Right lobe of liver (tissue), 6 donors: ENCODE results near the gene KDM4D. TPM values are rescaled to one million over a fixed set of nuclear protein-coding genes. Genes with fewer than 3 reads are reported as not detected.

ENCODE experiments used
- ATAC-seq, 4 donors: fragments of 200-7000 bp; cut with Tn5 transposase; one replicate each; pipeline ENCODE4 v1.9.1; 2020; ENCODE audit warnings: mild to moderate bottlenecking in 4 of 4, moderate library complexity in 4 of 4
- DNase-seq, 3 donors: peaks; one replicate each; pipeline ENCODE4 v3.0.0-alpha.2; 2020
- H3K27ac ChIP-seq, 3 donors: fragments of 200-600 bp; one replicate each; pipeline ENCODE4 v1.8.0; 2022
- H3K27me3 ChIP-seq, 2 donors: fragments of 200-600 bp; one replicate each; pipeline ENCODE4 v1.8.0; 2022
- H3K36me3 ChIP-seq, 4 donors: fragments of 200-600 bp; sonication (generic) in 1 of 4; one replicate each; pipeline versions ENCODE4 v1.5.1 to v1.8.0; 2017 to 2022; ENCODE audit warnings: control low read depth in 1 of 4
- H3K4me1 ChIP-seq, 4 donors: fragments of 200-600 bp; sonication (generic) in 1 of 4; one replicate each; pipeline versions ENCODE4 v1.5.1 to v1.8.0; 2017 to 2022; ENCODE audit warnings: control low read depth in 1 of 4
- H3K4me3 ChIP-seq, 3 donors: fragments of 200-600 bp; one replicate each; pipeline ENCODE4 v1.8.0; 2022
- H3K9me3 ChIP-seq, 4 donors: fragments of 200-600 bp; sonication (generic) in 1 of 4; one replicate each; pipeline versions ENCODE4 v1.5.1 to v1.8.0; 2017 to 2022; ENCODE audit warnings: control low read depth in 1 of 4
- CTCF ChIP-seq, 4 donors: fragments of 200-600 bp in 3 of 4; fragments of 450-650 bp in 1 of 4; IDR thresholded peaks; one replicate each; pipeline versions ENCODE4 v1.5.1 to v1.8.0; 2016 to 2022; ENCODE audit warnings: antibody characterized with exemption in 4 of 4, mild to moderate bottlenecking in 2 of 4
- POLR2A ChIP-seq: fragments of 450-650 bp; IDR thresholded peaks from one replicate; pipeline ENCODE4 v1.6.1; 2017; ENCODE audit warnings: antibody characterized with exemption, mild to moderate bottlenecking
- WGBS: methylation state at CpG from one replicate; pipeline ENCODE4 v1.1.6; 2018; ENCODE audit warnings: low coverage, low lambda C conversion rate; ENCODE audit not compliant: insufficient coverage; ENCODE audit errors: missing lambda C conversion rate; 5-methylcytosine and 5-hydroxymethylcytosine counted together
- intact Hi-C, 2 donors: fragments of 100-400 bp; cut with DNase I; formaldehyde crosslinking; loops; one replicate each; pipeline versions ENCODE4 v1.11.2 to v1.14.1; 2022
- total RNA-seq, 6 experiments: library from RNA; depleted of rRNA in 2 of 6; stranded (reverse); fragments of >200 nt in 2 of 6; fragmentation: NEBNext Ultra II Directional in 3 of 6; extraction: Animal tissue kit (Norgen Biotek cat#: 25700) in 3 of 6; gene quantifications; one replicate each; pipeline versions ENCODE4 v1.1.0 to v1.2.4, GENCODE V29; 2016 to 2023
- donor health status: DM: no; HTN: yes; CAD: no.
- donor health status: DM: no; HTN: no; CAD: no.
- donor health status: DM: no; HTN: no; CAD: no.
- donor health status: DM: no; HTN: yes; CAD: no.
- donor health status: DM: no; HTN: yes; CAD: no.

KDM4D gene
- total RNA-seq, 6 experiments from 2014 or later = 0.07 to 0.80 (median 0.18) TPM

DNA sequence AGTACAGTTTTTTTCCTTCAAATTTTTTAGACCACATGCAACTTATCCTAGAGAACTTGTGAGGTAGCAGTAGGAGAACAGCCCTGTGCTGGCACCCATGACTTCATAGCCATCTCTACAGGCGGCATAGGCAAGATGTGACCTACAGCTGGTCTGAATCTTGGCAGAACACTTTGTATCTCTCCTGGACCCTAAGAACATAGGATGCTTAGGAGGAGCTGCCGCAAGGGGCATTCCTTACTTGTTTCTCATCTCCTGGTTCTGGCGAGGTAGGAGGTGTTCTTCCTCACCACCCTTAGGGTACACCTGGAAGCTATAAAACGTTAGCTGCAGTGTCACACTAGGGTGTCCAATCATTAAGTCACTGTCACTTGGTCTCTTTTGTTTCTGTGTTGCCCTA lies 16.5 kb upstream of the KDM4D start:
- Histone ChIP-seq H3K27me3 (no peaks in the 10 kb centered on the region), H3K4me1 (no peaks in the 10 kb centered on the region), H3K27ac (no peak overlapping the region), H3K36me3 (peaks cover 0 to 15% (median 3%) of the 10 kb centered on the region in 4 donors), H3K9me3 (no peaks in the 10 kb centered on the region), H3K4me3 (no peak overlapping the region)
- no peak for ATAC-seq
- intact Hi-C loops = no loop called here
- WGBS = 38% methylated on average over 3 of the region's 4 CpGs
- DNase-seq = no peak
- no peak for TF ChIP-seq POLR2A
- no peak for TF ChIP-seq CTCF (IDR thresholded peaks at IDR 0.05)

DNA sequence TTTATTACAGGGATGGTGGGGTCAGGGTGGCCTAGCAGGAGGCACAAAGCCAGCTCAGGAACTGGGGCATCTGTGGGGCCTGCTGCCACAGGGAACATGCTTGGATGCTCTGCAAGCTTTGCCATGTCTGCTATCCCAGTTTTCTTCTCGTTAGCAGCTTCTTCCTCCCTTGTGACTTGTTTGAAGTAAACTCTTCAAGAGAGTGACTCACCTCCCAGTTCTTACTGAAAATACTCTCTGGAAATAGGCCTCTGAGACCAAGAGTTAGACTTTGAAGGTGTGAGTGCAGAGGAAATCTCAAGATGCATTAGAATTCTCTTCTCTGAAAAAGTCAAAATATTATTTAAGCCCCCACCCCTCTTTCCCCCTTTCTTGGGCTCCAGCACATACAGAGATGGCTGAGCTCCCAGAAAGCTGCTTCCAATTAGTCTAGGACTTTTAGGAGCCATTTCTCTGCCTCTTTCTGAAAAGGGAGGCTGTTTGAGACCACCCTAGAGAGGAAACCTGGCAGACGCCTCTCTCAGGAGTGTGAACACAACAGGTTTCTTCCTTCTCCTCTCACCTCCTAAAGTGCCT lies 15.3 kb upstream of the KDM4D start:
- TF ChIP-seq POLR2A = no peak
- no peak for TF ChIP-seq CTCF (IDR thresholded peaks at IDR 0.05)

DNA sequence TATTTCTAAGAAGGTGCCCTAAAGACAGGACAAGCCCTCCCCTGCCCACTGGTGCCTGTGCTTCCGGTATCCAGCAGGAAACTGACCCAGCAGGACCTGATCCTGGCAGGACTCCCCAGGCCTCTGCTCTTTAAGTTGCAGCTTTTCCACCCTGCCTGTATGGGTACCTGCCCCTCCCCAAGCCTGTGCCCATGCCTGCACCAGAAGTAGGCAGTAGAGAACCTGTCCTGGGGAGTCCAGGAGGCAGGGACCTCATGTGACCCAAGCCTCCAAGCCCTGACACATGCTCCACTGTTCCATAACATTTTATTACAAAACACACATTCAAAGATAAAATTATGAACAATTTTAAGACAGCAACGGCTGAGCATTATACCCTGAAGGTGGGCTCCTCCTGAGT lies 14.3 kb upstream of the KDM4D start:
- no peaks in the 10 kb centered on the region for H3K4me1 ChIP-seq
- H3K9me3 ChIP-seq = no peaks in the 10 kb centered on the region
- H3K36me3 ChIP-seq = peaks cover 0 to 37% (median 15%) of the 10 kb centered on the region in 4 donors
- no peak overlapping the region for H3K4me3 ChIP-seq
- ATAC-seq (peak in 2 of 4 donors; percentile 13 to 35), DNase-seq (no peak)
- no peak overlapping the region for H3K27ac ChIP-seq
- no peak for TF ChIP-seq POLR2A
- no peak for TF ChIP-seq CTCF (IDR thresholded peaks at IDR 0.05)
- WGBS = 81% methylated on average over 2 of the region's 2 CpGs
- intact Hi-C loops = no loop called here
- H3K27me3 ChIP-seq = no peaks in the 10 kb centered on the region

More for the DNA sequence above, 15.3 kb upstream of the KDM4D start:
- H3K4me1 ChIP-seq = no peaks in the 10 kb centered on the region
- H3K36me3 ChIP-seq = peaks cover 0 to 28% (median 12%) of the 10 kb centered on the region in 4 donors
- no peaks in the 10 kb centered on the region for H3K27me3 ChIP-seq
- no peak overlapping the region for H3K4me3 ChIP-seq
- H3K27ac ChIP-seq = no peak overlapping the region
- ATAC-seq (no peak), DNase-seq (no peak)
- intact Hi-C loops = no loop called here
- 46% methylated on average over 2 of the region's 2 CpGs for WGBS
- no peaks in the 10 kb centered on the region for H3K9me3 ChIP-seq

- WGBS = 97% methylated on average over 2 of the region's 2 CpGs
- DNase-seq = no peak
- no peak overlapping the region for H3K4me3 ChIP-seq
- H3K9me3 ChIP-seq = no peaks in the 10 kb centered on the region
- H3K4me1 ChIP-seq = no peaks in the 10 kb centered on the region
- no peaks in the 10 kb centered on the region for H3K27me3 ChIP-seq
- ATAC-seq = no peak
- intact Hi-C loops = loop anchor here (10.0 kb wide), 2 partner anchors 336 to 814 kb away; no protein-coding TSS in a partner anchor
- H3K36me3 ChIP-seq = peaks cover 2 to 50% (median 21%) of the 10 kb centered on the region in 4 donors
- TF ChIP-seq CTCF (IDR thresholded peaks at IDR 0.05) = no peak
- TF ChIP-seq POLR2A = no peak
- H3K27ac ChIP-seq = no peak overlapping the region
Measured at GRCh38 chr11:94960488-94960887, 13.0 kb upstream of the KDM4D start.
